Stomach smooth muscle (tissue), 2 donors: Measurements from ENCODE around the gene TMPRSS13.

Experiments used
- H3K27ac ChIP-seq: one replicate; pipeline ENCODE4 v1.7.0; 2013; ENCODE audit warnings: mild to moderate bottlenecking, low read length, inconsistent platforms
- H3K27me3 ChIP-seq, 2 donors: one replicate each; pipeline ENCODE4 v1.7.0; 2013; ENCODE audit warnings: low read length in 2 of 2; ENCODE audit not compliant: insufficient read depth in 2 of 2, control insufficient read depth in 1 of 2
- H3K36me3 ChIP-seq, 2 donors: one replicate each; pipeline ENCODE4 v1.7.0; 2013; ENCODE audit warnings: low read length in 2 of 2; ENCODE audit not compliant: control insufficient read depth in 2 of 2, insufficient read depth in 2 of 2
- H3K4me1 ChIP-seq: one replicate; pipeline ENCODE4 v1.7.0; 2013; ENCODE audit warnings: low read length; ENCODE audit not compliant: control insufficient read depth, insufficient read depth
- H3K4me3 ChIP-seq, 2 donors: one replicate each; pipeline ENCODE4 v1.7.0; 2013; ENCODE audit warnings: low read length in 2 of 2
- H3K9ac ChIP-seq, 2 donors: one replicate each; pipeline ENCODE4 v1.7.0; 2013; ENCODE audit warnings: low read length in 2 of 2, mild to moderate bottlenecking in 1 of 2
- H3K9me3 ChIP-seq, 2 donors: one replicate each; pipeline ENCODE4 v1.7.0; 2013; ENCODE audit warnings: low read length in 2 of 2; ENCODE audit not compliant: control insufficient read depth in 2 of 2
- donor health status: healthy.
- donor health status: Pancreatic carcinoma.

TMPRSS13 gene

DNA sequence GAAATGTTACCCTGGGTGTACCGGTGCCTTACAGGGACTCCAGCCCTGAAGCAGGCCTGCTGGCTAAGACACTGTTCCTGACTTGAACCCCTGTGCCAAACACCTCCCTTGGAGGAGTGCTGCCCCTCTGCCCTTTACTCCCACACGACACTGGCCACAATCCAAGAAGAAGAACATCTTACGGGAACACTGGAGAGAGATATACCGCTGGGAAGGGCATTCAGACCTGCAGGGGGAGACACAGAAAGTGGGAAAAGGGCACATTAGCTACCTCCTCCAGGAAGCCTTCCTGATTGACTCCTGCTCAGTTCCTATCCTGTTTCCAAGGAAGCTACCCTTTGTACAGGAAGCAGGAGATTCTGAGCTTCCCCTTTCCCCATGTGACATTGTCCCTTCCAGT is 18.7 kb downstream of the TMPRSS13 start:
- H3K36me3 ChIP-seq = no peaks in the 10 kb centered on the region
- no peaks in the 10 kb centered on the region for H3K9me3 ChIP-seq
- no peak overlapping the region for H3K9ac ChIP-seq
- H3K4me3 ChIP-seq = no peak overlapping the region
- no peak overlapping the region for H3K27ac ChIP-seq
- peaks cover 8% of the 10 kb centered on the region for H3K4me1 ChIP-seq
- H3K27me3 ChIP-seq = no peaks in the 10 kb centered on the region

- Histone ChIP-seq H3K4me1 (peaks cover 8% of the 10 kb centered on the region), H3K9ac (no peak overlapping the region), H3K36me3 (no peaks in the 10 kb centered on the region), H3K4me3 (no peak overlapping the region), H3K27me3 (no peaks in the 10 kb centered on the region), H3K27ac (no peak overlapping the region), H3K9me3 (no peaks in the 10 kb centered on the region)
Observed at GRCh38 chr11:117909611-117910382, 19.4 kb downstream of the TMPRSS13 start.

- H3K9ac ChIP-seq = no peak overlapping the region
- no peaks in the 10 kb centered on the region for H3K9me3 ChIP-seq
- no peaks in the 10 kb centered on the region for H3K36me3 ChIP-seq
- H3K4me3 ChIP-seq = no peak overlapping the region
- no peaks in the 10 kb centered on the region for H3K27me3 ChIP-seq
- peaks cover 8% of the 10 kb centered on the region for H3K4me1 ChIP-seq
- no peak overlapping the region for H3K27ac ChIP-seq
Observed at GRCh38 chr11:117908959-117909610, 20.1 kb downstream of the TMPRSS13 start.

DNA sequence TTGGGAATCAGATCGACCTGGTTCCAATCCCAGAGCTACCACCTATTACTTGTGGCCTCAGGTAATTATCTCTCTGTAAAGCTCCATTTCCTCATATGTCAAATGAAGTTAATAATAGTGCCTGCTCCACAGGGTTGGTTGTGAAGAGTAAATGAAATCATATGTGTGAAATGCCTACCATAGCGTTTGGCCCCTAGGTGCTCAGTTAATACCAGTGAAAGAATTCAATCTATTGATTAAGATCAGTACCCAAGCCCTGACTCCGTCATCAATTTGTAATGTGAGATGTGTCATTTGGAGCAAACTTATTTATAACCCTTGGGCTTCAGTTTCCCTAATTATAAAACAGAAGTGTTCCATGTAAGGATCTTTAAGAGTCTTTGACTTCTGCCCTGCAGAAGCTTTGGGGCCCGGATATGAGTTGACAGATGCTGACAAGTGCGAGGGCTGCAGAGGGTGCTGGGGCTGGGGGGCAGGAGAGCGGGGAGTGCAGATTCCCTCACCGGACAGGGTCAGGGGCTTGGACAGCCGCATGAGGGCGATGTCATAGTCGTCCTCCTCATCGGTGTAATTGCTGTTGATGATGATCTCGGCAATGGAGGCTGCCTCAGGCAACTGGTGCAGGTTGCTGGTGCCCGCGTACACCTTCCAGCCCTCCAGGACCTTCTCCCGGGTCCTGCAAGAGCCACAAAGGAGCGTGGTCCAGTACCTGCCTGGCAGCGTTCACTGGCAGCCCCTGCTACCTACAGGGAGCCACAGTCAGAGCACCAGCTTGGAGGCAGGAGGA is 20.9 kb downstream of the TMPRSS13 start:
- Histone ChIP-seq H3K27ac (no peak overlapping the region), H3K9me3 (no peaks in the 10 kb centered on the region), H3K27me3 (no peaks in the 10 kb centered on the region), H3K36me3 (no peaks in the 10 kb centered on the region), H3K4me3 (no peak overlapping the region), H3K4me1 (peaks cover 8% of the 10 kb centered on the region), H3K9ac (no peak overlapping the region)

DNA sequence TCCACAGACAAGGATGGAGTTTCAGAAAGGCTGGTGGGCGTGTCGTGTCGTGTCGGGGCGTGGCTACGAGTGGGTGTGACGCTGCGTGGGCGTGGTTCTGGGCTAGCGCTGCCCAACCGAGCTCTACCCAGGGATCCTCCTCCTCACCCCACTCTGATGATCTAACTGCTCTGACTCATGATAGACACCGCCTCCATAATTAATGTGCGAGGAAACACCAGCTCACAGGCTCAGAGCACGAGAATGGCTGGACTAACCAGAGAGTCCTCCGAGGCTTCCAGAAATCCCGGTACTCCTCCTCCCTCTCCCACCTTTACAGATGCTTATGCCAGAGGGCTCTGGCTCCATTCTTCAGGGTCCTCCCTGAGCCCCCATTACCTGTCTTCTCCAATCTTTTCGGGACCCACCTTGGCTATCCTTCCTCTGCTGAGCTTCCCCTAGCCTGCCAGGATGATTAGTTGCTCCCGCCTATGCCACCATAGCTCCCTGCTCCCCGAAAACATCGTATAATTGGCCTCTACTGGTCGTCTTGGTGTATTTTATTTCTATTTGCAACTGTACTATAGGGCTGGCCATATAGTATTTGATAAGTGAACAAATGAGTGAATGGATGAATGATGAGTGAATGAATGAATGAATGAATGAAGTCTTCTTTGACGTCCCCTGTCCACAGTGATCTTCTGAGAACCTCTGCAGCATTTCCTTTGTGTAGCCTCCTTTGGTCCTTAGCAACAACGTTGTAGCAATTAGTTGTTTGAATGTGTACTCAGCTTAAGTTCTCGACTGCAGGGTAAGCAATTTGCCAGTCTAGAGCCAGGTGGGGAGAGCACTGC is 21.7 kb downstream of the TMPRSS13 start:
- H3K4me3 ChIP-seq = peak overlapping the region in 1 of 2 donors; percentile 22
- no peaks in the 10 kb centered on the region for H3K9me3 ChIP-seq
- H3K36me3 ChIP-seq = no peaks in the 10 kb centered on the region
- no peak overlapping the region for H3K9ac ChIP-seq
- H3K27ac ChIP-seq = no peak overlapping the region
- H3K27me3 ChIP-seq = no peaks in the 10 kb centered on the region
- peaks cover 8% of the 10 kb centered on the region for H3K4me1 ChIP-seq

GRCh38 chr11:117906710-117907109 is 22.5 kb downstream of the TMPRSS13 start:
- H3K9me3 ChIP-seq = no peaks in the 10 kb centered on the region
- H3K27ac ChIP-seq = no peak overlapping the region

GRCh38 chr11:117906126-117906525 is 23.1 kb downstream of the TMPRSS13 start:
- no peaks in the 10 kb centered on the region for H3K36me3 ChIP-seq
- H3K9ac ChIP-seq = no peak overlapping the region
- no peaks in the 10 kb centered on the region for H3K9me3 ChIP-seq
- H3K27ac ChIP-seq = no peak overlapping the region
- H3K27me3 ChIP-seq = no peaks in the 10 kb centered on the region
- no peak overlapping the region for H3K4me3 ChIP-seq
- peaks cover 8% of the 10 kb centered on the region for H3K4me1 ChIP-seq

More at GRCh38 chr11:117906710-117907109, 22.5 kb downstream of the TMPRSS13 start:
- Histone ChIP-seq H3K4me3 (no peak overlapping the region), H3K36me3 (no peaks in the 10 kb centered on the region), H3K27me3 (no peaks in the 10 kb centered on the region), H3K9ac (no peak overlapping the region), H3K4me1 (peaks cover 8% of the 10 kb centered on the region)

GRCh38 chr11:117905524-117905923 is 23.7 kb downstream of the TMPRSS13 start:
- no peak overlapping the region for H3K4me3 ChIP-seq
- H3K27ac ChIP-seq = no peak overlapping the region
- no peak overlapping the region for H3K9ac ChIP-seq
- peaks cover 8% of the 10 kb centered on the region for H3K4me1 ChIP-seq
- H3K27me3 ChIP-seq = no peaks in the 10 kb centered on the region
- no peaks in the 10 kb centered on the region for H3K9me3 ChIP-seq
- no peaks in the 10 kb centered on the region for H3K36me3 ChIP-seq

- no peaks in the 10 kb centered on the region for H3K36me3 ChIP-seq
- peaks cover 8% of the 10 kb centered on the region for H3K4me1 ChIP-seq
- no peak overlapping the region for H3K4me3 ChIP-seq
- no peak overlapping the region for H3K27ac ChIP-seq
- H3K9ac ChIP-seq = no peak overlapping the region
- no peaks in the 10 kb centered on the region for H3K9me3 ChIP-seq
- H3K27me3 ChIP-seq = no peaks in the 10 kb centered on the region
Observed at GRCh38 chr11:117903505-117904382, 25.5 kb downstream of the TMPRSS13 start.
